ENCODE results near the gene SLC9B1.

Gene SLC9B1, protein sequence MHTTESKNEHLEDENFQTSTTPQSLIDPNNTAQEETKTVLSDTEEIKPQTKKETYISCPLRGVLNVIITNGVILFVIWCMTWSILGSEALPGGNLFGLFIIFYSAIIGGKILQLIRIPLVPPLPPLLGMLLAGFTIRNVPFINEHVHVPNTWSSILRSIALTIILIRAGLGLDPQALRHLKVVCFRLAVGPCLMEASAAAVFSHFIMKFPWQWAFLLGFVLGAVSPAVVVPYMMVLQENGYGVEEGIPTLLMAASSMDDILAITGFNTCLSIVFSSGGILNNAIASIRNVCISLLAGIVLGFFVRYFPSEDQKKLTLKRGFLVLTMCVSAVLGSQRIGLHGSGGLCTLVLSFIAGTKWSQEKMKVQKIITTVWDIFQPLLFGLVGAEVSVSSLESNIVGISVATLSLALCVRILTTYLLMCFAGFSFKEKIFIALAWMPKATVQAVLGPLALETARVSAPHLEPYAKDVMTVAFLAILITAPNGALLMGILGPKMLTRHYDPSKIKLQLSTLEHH

DNA sequence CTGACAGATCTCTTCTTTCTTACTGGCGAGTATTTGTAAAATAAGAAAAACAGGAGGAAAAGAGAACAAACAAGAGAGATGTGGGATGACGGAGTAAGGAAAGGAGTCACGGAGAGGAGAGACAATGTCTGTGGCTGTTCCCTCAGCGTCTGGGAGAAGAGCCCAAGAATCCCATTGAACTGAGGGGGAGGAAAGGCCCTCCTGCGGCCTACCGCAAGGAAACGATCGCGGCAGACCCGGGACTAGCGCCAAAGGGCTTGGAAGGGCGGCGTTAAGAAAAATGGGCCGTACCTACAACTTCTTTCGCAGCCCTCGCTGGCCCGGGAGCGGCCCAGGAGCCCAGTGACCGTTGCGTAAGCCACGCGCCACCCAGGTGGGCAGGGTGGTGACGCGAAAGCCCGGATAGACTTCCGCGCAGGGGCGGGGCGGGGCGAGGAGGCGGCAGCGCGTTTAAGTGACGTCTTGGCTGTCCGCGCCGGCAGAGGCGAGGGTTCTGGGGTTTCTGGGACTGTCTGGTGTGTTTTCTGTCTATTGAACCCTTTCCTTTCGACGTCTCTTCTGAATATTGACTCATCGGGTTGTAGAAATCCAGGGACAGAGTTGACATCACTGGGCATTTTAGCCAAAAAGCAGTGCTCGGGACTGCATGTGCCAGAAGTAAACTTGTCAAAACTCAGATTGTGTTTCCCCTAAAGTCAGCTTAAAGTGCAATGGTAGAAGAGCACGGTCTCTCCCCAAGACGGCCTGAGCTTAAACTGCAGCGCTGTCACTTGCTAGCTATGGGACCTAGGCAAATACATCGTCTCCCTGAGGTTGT, at the start of gene SLC9B1:
Gene SLC9B1 (minus strand): TSS at position 398 of the 817 bp plus-strand sequence. CDS start 27,994 bp downstream, outside the sequence.
- peak; percentile 95 to 96 for DNase-seq

- no peak for DNase-seq
Observed at GRCh38 chr4:103067841-103068547, 48.5 kb upstream of the SLC9B1 start.

DNA sequence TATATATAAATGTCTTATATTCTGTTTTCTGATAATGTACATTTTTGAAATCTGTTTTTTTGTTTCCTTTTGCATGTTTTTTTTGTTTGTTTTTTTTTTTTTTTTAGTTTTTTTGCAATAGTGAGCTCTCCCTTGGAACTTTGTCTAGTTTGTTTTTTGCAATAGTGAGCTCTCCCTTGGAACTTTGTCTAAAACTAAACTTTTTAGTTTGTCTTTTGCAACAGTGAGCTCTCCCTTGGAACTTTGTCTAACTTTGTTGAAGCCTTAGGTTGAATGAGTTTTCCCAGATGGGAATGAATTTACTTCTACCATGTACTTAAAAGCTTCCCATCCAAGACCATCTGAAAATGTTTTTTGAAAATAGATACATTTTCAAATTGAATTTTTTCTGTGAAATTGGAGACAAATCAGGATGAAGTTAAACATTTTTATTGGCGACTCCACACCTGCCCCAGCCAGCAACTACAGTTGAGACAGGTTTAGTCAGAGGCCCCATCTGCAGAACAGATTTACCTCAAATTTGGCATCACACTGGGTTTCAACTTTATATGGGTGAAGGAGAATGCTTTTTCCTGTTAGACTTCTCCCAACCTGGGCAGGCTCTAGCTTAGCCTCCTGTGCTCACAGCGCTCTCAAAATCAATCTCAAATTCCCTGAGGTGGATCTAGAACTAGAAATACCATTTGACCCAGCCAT, 41.1 kb upstream of the SLC9B1 start:
- DNase-seq = no peak

DNA sequence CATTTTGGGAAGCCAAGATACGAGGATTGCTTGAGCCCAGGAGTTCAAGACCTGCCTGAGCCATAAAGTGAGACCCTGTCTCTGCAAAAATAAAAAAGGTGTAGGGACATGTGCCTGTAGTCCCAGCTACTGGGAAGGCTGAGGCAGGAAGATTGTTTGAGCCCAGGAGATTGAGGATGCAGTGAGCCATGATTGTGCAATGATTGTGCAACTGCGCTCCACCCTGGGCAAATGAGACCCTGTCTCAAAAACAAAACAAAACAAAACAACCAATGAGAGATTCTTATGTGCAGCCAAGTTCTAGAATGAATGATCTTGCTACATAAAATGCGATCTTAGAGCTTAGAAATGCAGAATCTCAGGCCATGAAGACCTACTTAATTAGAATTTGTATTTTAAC, 34.5 kb upstream of the SLC9B1 start:
- no peak for DNase-seq

DNA sequence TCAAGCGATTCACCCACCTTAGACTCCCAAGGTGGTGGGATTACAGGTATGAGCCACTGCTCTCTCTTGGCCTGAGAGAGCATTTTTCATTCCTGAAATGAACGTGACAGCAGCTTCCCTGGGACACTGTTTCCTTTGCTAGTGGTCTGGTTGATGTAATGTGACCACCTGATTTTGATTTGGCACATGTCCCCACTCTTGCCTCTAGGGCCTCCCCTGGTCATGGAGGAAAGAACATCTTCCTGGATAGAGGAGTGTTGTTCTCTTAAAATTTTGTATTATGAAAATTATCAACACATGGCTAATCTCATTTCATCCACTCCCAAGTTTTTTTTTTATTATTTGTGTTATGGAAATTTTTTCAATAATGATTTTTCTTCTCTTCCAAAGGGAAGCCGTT, 33.3 kb upstream of the SLC9B1 start:
- DNase-seq = no peak

- DNase-seq = no peak
Observed at GRCh38 chr4:103052145-103052544, 32.6 kb upstream of the SLC9B1 start.

- no peak for DNase-seq
Observed at GRCh38 chr4:103050736-103051436, 31.4 kb upstream of the SLC9B1 start.

DNA sequence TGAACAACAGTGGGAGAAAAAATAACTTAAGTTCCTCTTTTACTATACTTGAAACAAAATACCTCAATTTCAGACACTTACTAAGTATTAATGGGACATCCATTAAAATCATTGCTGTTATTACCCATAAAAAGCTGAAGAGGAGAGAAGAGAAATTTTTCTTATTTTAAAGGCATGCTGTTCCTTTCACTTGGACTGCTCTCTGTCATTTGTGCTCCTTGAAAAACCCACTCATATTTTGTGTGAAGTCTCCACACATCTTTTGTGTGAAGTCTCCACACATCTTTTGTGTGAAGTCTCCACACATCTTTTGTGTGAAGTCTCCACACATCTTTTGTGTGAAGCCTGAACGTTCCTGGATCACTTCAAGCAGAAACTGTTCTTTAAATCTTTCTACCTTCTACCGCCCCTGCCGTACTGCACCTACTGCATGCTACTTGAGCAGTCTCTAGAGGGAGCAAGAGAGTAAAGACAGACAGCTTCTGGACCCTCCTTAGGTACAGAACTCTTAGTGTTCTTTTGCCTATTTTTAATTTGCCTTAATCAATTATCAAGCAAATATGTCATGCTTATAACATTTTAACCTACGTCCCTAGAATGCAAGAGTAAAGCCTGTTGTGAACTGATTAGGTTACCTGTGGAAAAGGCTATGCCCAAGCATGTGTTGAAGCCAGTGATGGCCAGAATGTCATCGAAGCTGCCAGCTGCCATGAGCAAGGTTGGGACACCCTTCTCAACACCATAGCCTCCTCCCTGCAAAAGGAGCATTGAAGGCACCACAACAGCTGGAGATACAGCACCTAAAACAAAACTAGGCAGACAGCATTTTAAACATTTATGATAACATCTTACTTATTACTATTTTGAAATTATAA, 27.1 kb upstream of the SLC9B1 start:
- peak; percentile 13 to 23 for DNase-seq

GRCh38 chr4:103044183-103044582, 24.7 kb upstream of the SLC9B1 start:
- DNase-seq = no peak

- DNase-seq = no peak
Observed at GRCh38 chr4:103036169-103036568, 16.7 kb upstream of the SLC9B1 start.

- no peak for DNase-seq
Observed at GRCh38 chr4:103032574-103032973, 13.1 kb upstream of the SLC9B1 start.

- no peak for DNase-seq
Observed at GRCh38 chr4:103030791-103031190, 11.3 kb upstream of the SLC9B1 start.

DNA sequence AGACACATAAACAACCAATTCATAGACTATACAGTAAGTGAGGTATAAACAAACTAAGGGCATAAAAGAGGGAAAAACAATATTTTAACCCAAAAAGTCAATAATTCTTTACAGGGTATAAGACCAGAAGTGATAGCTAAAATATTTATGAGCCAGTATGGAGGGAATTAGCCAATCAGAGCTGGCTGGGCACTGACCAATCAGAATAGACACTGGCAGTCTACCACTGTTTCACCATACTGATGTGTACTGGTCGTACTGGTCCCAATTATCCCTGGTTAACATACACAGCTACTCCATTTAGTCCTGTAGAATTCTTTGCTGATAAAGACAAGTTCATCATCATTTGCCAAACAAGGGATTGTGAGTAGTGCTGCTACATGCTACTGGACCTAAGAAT, 9.8 kb upstream of the SLC9B1 start:
- DNase-seq = no peak

DNA sequence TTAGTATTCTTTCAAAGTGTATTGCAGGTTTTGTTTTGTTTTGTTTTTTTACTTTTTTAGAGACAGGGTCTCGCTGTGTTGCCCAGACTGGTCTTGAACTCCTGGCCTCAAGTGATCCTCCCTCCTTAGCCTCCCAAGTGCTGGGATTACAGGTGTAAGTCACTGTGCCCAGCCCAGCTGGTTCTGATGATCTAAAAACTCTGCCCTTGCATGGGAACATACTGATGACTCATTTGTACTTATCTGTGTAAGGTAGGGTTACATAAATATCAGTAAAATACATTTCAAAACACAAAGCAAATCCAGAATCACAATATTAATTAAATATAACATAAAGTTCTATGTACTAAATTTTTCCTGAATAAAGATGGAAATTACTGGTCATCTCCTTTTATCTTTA, 7.4 kb upstream of the SLC9B1 start:
- DNase-seq = no peak

DNA sequence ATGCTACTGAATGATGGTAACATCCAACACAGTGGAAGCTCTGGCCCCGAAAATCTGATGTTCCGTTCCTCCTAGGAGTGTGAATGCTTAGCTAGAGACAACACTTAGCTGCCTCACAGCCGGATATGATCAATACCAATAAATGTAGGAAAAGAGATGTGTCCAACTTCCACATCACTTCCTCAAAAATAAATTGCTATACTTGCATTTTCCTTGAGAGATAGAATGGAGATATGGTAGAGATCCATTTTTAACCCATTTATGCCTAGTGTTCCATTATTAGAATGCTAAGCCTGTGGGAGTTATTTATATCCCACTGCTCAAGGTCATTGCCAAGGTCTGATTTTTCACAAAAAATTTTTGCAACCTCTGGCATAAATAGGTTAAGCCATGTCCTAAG, 5.5 kb upstream of the SLC9B1 start:
- DNase-seq = no peak

- no peak for DNase-seq
Observed at GRCh38 chr4:103021120-103021519, 1.6 kb upstream of the SLC9B1 start.

- DNase-seq = peak in 1 of 2 experiments; percentile 13
Observed at GRCh38 chr4:103018391-103019307, 856 bp downstream of the SLC9B1 start.

GRCh38 chr4:103012551-103012950, 7.0 kb downstream of the SLC9B1 start:
- no peak for DNase-seq

GRCh38 chr4:103012060-103012459, 7.4 kb downstream of the SLC9B1 start:
- no peak for DNase-seq

Data from activated CD4-positive, alpha-beta T cell treated with anti-CD3 and anti-CD28 coated beads, Interleukin-2, amount 50 U/mL, for 48 hours (primary cell).